ENCODE data around the gene HHIPL1.

HHIPL1 gene

GRCh38 chr14:99698642-99699041 lies 53.7 kb downstream of the HHIPL1 start:
- no peaks in the 10 kb centered on the region for H3K4me1 Mint-ChIP-seq (ENCODE audit: low read depth)
- no peak overlapping the region for H3K27ac Mint-ChIP-seq
- no peak overlapping the region for H3K4me3 Mint-ChIP-seq
- intact Hi-C loops (cut with micrococcal nuclease) = no loop called here
- H3K36me3 Mint-ChIP-seq (ENCODE audit: low read depth) = no peaks in the 10 kb centered on the region
- peaks cover 13% of the 10 kb centered on the region for H3K9me3 Mint-ChIP-seq
- H3K27me3 Mint-ChIP-seq = peaks cover 24% of the 10 kb centered on the region

- Mint-ChIP-seq H3K27me3 (peaks cover 22% of the 10 kb centered on the region), H3K9me3 (peaks cover 17% of the 10 kb centered on the region)
Observed at GRCh38 chr14:99699085-99699760, 54.3 kb downstream of the HHIPL1 start.

GRCh38 chr14:99699861-99700260 lies 54.9 kb downstream of the HHIPL1 start:
- peaks cover 17% of the 10 kb centered on the region for H3K27me3 Mint-ChIP-seq
- intact Hi-C loops (cut with micrococcal nuclease) = no loop called here
- no peaks in the 10 kb centered on the region for H3K4me1 Mint-ChIP-seq (ENCODE audit: low read depth)
- H3K36me3 Mint-ChIP-seq (ENCODE audit: low read depth) = no peaks in the 10 kb centered on the region
- no peak overlapping the region for H3K27ac Mint-ChIP-seq
- peaks cover 17% of the 10 kb centered on the region for H3K9me3 Mint-ChIP-seq
- H3K4me3 Mint-ChIP-seq = no peak overlapping the region

More at GRCh38 chr14:99699085-99699760, 54.3 kb downstream of the HHIPL1 start:
- H3K36me3 Mint-ChIP-seq (ENCODE audit: low read depth) = no peaks in the 10 kb centered on the region
- no peak overlapping the region for H3K27ac Mint-ChIP-seq
- no peaks in the 10 kb centered on the region for H3K4me1 Mint-ChIP-seq (ENCODE audit: low read depth)
- no peak overlapping the region for H3K4me3 Mint-ChIP-seq
- intact Hi-C loops (cut with micrococcal nuclease) = no loop called here

GRCh38 chr14:99700379-99700778 lies 55.5 kb downstream of the HHIPL1 start:
- intact Hi-C loops (cut with micrococcal nuclease) = no loop called here

DNA sequence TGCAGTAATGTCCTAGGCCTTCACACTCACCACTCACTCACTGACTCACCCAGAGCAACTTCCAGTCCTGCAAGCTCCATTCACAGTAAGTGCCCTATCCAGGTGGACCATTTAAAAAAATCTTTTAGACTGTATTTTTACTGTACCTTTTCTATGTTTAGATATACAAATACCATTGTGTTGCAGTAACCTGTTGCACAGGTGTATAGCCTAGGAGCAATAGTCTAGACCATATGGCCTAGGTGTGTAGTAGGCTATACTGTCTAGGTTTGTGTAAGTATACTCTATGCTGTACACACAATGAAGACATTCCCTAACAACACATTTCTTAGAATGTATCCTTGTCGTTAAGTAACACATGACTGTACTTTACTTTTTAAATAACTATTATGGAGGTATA lies 56.3 kb downstream of the HHIPL1 start:
- Mint-ChIP-seq H3K27ac (no peak overlapping the region), H3K4me3 (no peak overlapping the region), H3K27me3 (peaks cover 14% of the 10 kb centered on the region), H3K9me3 (peaks cover 17% of the 10 kb centered on the region), H3K36me3 (ENCODE audit: low read depth) (no peaks in the 10 kb centered on the region), H3K4me1 (ENCODE audit: low read depth) (no peaks in the 10 kb centered on the region)
- intact Hi-C loops (cut with micrococcal nuclease) = no loop called here

More at GRCh38 chr14:99700379-99700778, 55.5 kb downstream of the HHIPL1 start:
- peaks cover 17% of the 10 kb centered on the region for H3K9me3 Mint-ChIP-seq
- H3K27ac Mint-ChIP-seq = no peak overlapping the region
- peaks cover 17% of the 10 kb centered on the region for H3K27me3 Mint-ChIP-seq
- no peaks in the 10 kb centered on the region for H3K36me3 Mint-ChIP-seq (ENCODE audit: low read depth)
- H3K4me1 Mint-ChIP-seq (ENCODE audit: low read depth) = no peaks in the 10 kb centered on the region
- H3K4me3 Mint-ChIP-seq = no peak overlapping the region

DNA sequence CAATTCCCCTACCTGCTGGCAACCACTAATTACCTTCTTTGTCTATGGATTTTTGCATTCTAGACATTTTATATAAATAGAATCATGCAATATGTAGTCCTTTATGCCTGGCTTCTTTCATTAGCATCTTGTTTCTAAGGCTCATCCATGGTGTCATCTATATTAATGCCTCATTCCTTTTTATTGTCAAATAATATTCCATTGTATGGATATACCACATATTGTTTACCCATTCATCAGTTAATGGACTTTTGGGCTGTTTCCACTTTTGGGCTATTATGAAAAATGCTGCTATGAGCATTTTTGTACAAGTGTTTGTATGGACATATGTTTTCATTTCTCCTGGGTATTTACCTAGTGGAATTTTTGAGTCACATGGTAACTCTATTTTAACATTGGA lies 57.2 kb downstream of the HHIPL1 start:
- H3K27me3 Mint-ChIP-seq = peaks cover 13% of the 10 kb centered on the region
- H3K4me1 Mint-ChIP-seq (ENCODE audit: low read depth) = no peaks in the 10 kb centered on the region
- H3K4me3 Mint-ChIP-seq = no peak overlapping the region
- H3K36me3 Mint-ChIP-seq (ENCODE audit: low read depth) = no peaks in the 10 kb centered on the region
- intact Hi-C loops (cut with micrococcal nuclease) = no loop called here
- peaks cover 17% of the 10 kb centered on the region for H3K9me3 Mint-ChIP-seq
- H3K27ac Mint-ChIP-seq = no peak overlapping the region

- peaks cover 5% of the 10 kb centered on the region for H3K27me3 Mint-ChIP-seq
Observed at GRCh38 chr14:99703381-99703780, 58.5 kb downstream of the HHIPL1 start.

DNA sequence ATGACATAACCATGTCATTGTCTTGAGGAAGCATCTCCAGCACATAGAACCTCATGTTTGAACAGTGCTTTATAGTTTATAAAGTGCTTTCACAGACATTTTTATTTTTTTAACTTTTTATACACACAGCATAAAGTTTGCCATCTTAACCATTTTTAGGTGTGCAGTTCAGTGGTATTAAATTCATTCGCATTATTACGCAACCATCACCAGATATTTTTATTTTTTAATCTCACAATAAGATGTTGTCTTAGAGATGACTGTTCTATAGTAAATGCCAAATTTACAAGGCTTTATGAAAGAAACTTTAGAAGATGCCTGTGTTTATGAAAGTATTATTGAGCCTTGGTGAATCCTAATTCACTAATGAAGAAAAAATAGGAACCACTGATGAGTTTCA lies 59.1 kb downstream of the HHIPL1 start:
- Mint-ChIP-seq H3K36me3 (ENCODE audit: low read depth) (no peaks in the 10 kb centered on the region), H3K27ac (no peak overlapping the region), H3K4me3 (no peak overlapping the region), H3K27me3 (peaks cover 4% of the 10 kb centered on the region), H3K4me1 (ENCODE audit: low read depth) (no peaks in the 10 kb centered on the region), H3K9me3 (peaks cover 17% of the 10 kb centered on the region)
- intact Hi-C loops (cut with micrococcal nuclease) = no loop called here

More at GRCh38 chr14:99703381-99703780, 58.5 kb downstream of the HHIPL1 start:
- H3K9me3 Mint-ChIP-seq = peaks cover 17% of the 10 kb centered on the region
- H3K27ac Mint-ChIP-seq = no peak overlapping the region
- H3K4me1 Mint-ChIP-seq (ENCODE audit: low read depth) = no peaks in the 10 kb centered on the region
- no peaks in the 10 kb centered on the region for H3K36me3 Mint-ChIP-seq (ENCODE audit: low read depth)
- intact Hi-C loops (cut with micrococcal nuclease) = no loop called here
- H3K4me3 Mint-ChIP-seq = no peak overlapping the region

- intact Hi-C loops (cut with micrococcal nuclease) = no loop called here
- Mint-ChIP-seq H3K4me3 (no peak overlapping the region), H3K4me1 (ENCODE audit: low read depth) (no peaks in the 10 kb centered on the region), H3K27ac (no peak overlapping the region), H3K27me3 (peaks cover 4% of the 10 kb centered on the region), H3K9me3 (peaks cover 17% of the 10 kb centered on the region), H3K36me3 (ENCODE audit: low read depth) (no peaks in the 10 kb centered on the region)
Observed at GRCh38 chr14:99706107-99706900, 61.4 kb downstream of the HHIPL1 start.

- Mint-ChIP-seq H3K4me1 (ENCODE audit: low read depth) (no peaks in the 10 kb centered on the region), H3K36me3 (ENCODE audit: low read depth) (no peaks in the 10 kb centered on the region), H3K4me3 (no peak overlapping the region), H3K9me3 (peaks cover 16% of the 10 kb centered on the region), H3K27me3 (peaks cover 4% of the 10 kb centered on the region), H3K27ac (no peak overlapping the region)
- intact Hi-C loops (cut with micrococcal nuclease) = no loop called here
Observed at GRCh38 chr14:99707420-99707819, 62.5 kb downstream of the HHIPL1 start.

DNA sequence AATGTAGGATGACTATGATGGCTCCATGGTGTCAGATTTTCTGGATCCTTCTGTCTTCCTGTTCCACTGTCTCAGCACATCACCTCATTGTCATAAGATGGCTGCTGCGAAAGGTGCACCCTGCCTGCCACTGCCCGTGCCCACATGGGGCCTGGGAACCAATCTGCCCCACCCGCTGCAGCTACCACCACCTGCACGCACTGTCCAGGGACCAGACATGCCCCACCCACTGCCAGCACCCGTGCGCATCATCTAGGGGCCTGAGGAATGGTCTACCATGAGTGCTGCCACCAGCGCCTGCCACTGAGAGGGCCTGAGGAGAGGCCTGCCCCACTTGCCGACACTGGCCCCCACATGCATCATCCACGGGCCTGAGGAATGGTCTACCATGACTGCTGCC lies 63.0 kb downstream of the HHIPL1 start:
- no peak overlapping the region for H3K4me3 Mint-ChIP-seq
- intact Hi-C loops (cut with micrococcal nuclease) = no loop called here
- H3K9me3 Mint-ChIP-seq = peaks cover 11% of the 10 kb centered on the region
- no peaks in the 10 kb centered on the region for H3K4me1 Mint-ChIP-seq (ENCODE audit: low read depth)
- peaks cover 3% of the 10 kb centered on the region for H3K27me3 Mint-ChIP-seq
- H3K27ac Mint-ChIP-seq = no peak overlapping the region
- no peaks in the 10 kb centered on the region for H3K36me3 Mint-ChIP-seq (ENCODE audit: low read depth)

- no peaks in the 10 kb centered on the region for H3K36me3 Mint-ChIP-seq (ENCODE audit: low read depth)
- H3K27ac Mint-ChIP-seq = no peak overlapping the region
- no peak overlapping the region for H3K4me3 Mint-ChIP-seq
- intact Hi-C loops (cut with micrococcal nuclease) = no loop called here
- peaks cover 6% of the 10 kb centered on the region for H3K9me3 Mint-ChIP-seq
- peaks cover 2% of the 10 kb centered on the region for H3K27me3 Mint-ChIP-seq
- no peaks in the 10 kb centered on the region for H3K4me1 Mint-ChIP-seq (ENCODE audit: low read depth)
Observed at GRCh38 chr14:99708449-99708848, 63.5 kb downstream of the HHIPL1 start.

DNA sequence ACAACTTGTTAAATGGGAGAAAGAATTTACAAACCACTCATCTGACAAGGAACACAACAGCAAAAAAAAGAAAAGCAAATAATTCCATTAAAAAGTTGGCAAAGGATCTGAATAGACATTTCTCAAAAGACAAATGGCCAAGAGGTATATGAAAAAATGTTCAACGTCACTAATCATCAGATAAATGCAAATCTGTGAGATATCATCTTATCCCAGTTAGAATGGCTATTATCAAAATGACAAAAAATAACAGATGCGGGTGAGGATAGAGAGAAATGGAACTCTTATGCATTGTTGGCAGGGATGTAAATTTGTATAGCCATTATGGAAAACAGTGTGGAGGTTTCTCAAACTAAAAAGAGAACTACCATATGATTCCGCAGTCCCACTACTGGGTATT lies 69.0 kb downstream of the HHIPL1 start:
- Mint-ChIP-seq H3K4me3 (no peak overlapping the region), H3K9me3 (no peaks in the 10 kb centered on the region), H3K36me3 (ENCODE audit: low read depth) (no peaks in the 10 kb centered on the region), H3K27me3 (peaks cover 17% of the 10 kb centered on the region), H3K4me1 (ENCODE audit: low read depth) (no peaks in the 10 kb centered on the region), H3K27ac (no peak overlapping the region)
- intact Hi-C loops (cut with micrococcal nuclease) = no loop called here

DNA sequence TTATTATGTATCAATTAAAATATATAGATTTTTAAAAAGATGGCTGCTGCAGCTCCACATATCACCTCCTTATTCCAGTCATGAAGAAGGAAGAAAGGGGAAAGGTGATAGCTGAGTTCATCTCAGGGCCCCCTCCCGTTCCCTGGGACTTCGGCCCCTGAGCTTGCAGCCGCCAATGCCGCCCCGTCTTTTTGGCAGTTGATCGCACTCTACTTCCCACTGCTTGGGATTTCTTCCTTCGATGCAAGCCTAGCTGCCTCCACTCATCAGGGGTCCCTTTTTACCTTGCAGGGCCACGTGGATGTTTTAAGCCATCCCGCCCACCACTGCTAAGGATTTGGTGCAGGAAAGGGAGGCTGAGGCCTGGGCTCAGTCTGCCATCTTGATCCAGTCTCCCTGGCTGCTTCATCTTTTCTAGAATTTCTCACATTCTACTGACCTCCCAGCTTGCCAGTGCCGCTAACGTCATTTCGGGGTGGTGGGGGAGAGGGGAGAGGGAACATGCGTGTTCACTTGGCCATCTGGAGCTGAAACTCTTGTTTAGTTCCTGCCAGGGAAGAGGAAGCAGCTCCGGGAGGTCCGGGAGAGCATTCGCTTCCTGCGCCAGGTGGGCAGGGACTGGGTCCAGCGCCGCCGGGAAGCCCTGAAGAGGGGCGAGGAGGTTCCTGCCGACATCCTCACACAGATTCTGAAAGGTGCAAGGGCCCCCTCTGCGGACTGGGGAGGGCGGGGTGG lies 70.5 kb downstream of the HHIPL1 start:
- H3K9me3 Mint-ChIP-seq = no peaks in the 10 kb centered on the region
- intact Hi-C loops (cut with micrococcal nuclease) = no loop called here

More for the DNA sequence above, 70.5 kb downstream of the HHIPL1 start:
- H3K27me3 Mint-ChIP-seq = peaks cover 17% of the 10 kb centered on the region
- H3K36me3 Mint-ChIP-seq (ENCODE audit: low read depth) = no peaks in the 10 kb centered on the region
- no peak overlapping the region for H3K27ac Mint-ChIP-seq
- H3K4me3 Mint-ChIP-seq = no peak overlapping the region
- H3K4me1 Mint-ChIP-seq (ENCODE audit: low read depth) = no peaks in the 10 kb centered on the region
